AG09319 (cell line): ENCODE results near the gene CNGB1.
A peak's percentile ranks its signal among the peaks of the same experiment; 100 is the strongest.
"Not testable (repeated sequence)": the region's sequence is repeated elsewhere in the genome, so short reads cannot be mapped to it uniquely, and the experiment has no call there.

Experiments
- DNase-seq: peaks from one replicate; pipeline ENCODE4 v3.0.0-alpha.2; 2010; ENCODE audit warnings: low read depth; ENCODE audit errors: extremely low read depth
- TF ChIP-seq, protein P1 (sequence below): IDR thresholded peaks from 2 replicates; pipeline ENCODE4 v1.5.1; 2011; ENCODE audit warnings: low read depth, mild to moderate bottlenecking, inconsistent platforms, low read length, moderate library complexity

Gene CNGB1

DNA sequence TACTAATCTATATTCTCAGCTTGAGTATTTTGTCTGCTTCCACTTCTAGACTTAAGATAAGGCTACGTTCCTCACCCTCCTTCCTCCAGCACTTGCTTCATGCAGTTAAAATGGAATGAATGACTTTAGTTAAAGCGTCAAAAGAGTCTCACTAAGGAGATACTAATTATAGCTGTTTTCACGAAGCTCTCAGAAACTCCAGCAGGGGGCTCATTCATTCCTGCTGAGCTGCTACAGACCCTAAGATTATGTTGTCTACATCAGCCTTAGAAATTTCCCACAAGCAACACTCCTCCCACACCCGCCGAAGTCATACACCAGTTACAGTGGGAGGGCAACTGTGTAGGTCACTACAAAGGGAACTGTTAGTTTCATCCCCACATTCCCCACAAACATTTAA lies 111.6 kb downstream of the CNGB1 start:
- TF ChIP-seq, protein P1, sequence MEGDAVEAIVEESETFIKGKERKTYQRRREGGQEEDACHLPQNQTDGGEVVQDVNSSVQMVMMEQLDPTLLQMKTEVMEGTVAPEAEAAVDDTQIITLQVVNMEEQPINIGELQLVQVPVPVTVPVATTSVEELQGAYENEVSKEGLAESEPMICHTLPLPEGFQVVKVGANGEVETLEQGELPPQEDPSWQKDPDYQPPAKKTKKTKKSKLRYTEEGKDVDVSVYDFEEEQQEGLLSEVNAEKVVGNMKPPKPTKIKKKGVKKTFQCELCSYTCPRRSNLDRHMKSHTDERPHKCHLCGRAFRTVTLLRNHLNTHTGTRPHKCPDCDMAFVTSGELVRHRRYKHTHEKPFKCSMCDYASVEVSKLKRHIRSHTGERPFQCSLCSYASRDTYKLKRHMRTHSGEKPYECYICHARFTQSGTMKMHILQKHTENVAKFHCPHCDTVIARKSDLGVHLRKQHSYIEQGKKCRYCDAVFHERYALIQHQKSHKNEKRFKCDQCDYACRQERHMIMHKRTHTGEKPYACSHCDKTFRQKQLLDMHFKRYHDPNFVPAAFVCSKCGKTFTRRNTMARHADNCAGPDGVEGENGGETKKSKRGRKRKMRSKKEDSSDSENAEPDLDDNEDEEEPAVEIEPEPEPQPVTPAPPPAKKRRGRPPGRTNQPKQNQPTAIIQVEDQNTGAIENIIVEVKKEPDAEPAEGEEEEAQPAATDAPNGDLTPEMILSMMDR = peak; percentile 26
- DNase-seq = no peak

DNA sequence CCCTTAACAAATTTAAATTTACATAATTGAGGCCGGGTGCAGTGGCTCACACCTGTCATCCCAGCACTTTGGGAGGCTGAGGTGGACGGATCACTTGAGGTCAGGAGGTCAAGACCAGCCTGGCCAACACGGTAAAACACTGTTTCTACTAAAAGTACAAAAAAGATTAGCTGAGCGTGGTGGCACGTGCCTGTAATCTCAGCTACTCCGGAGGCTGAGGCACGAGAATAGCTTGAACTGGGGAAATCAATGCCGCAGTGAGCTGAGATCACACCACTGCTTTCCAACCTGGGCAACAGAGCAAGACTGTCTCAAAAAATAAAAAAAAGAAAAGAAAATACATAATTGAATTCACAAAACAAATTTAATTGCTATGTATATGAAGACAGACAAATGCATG lies 112.3 kb downstream of the CNGB1 start:
- TF ChIP-seq, protein P1 = no peak
- no peak for DNase-seq

DNA sequence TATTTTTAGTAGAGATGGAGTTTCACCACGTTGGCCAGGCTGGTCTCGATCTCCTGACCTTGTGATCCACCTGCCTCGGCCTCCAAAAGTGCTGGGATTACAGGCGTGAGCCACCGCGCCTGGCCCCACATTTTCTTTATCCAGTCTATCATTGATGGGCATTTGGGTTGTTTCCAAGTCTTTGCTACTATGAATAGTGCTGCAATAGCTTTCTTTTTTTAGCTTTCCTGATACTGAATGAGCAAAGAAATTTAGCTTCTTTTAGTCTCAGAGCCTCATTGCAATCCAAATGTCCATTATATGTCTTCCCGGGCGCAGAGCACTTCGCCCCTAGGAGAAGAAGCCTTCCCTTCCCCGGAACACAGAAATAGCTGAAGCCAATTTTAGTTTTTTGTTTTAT lies 112.9 kb downstream of the CNGB1 start:
- DNase-seq = not testable (repeated sequence)

DNA sequence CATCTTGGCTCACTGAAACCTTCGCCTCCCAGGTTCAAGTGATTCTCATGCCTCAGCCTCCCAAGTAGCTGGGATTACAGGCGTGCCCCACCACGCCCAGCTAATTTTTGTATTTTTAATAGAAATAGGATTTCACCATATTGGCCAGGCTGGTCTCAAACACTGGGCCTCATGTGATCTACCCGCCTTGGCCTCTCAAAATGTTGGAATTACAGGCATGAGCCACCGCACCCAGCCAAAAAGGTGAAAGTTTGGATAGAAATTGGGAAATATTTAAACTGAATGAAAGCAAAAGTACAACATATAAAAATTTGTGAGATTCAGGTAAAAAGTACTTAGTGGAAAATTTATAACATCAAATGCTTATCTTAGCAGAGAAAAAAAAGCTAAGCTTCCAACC lies 115.7 kb downstream of the CNGB1 start:
- DNase-seq = no peak
- TF ChIP-seq, protein P1 = no peak

DNA sequence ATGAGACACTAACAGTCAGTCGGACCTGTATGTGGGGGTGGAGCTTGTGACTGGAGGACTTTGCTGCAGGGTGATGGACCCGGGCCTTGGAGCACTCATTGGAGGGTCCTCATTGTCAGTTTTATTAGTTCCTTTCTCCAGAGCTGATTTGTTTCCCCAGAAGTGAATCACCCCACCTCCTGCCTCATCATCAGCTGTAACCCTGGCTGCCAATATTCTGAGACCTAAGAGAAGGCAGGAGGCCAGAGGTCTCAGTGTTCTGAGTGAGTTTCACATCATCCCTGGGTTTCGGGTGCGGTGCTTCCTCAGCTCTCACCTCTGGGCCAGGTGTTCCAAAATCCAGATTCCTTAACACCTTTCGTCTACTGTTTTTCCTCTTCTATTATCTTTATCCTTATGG lies 118.7 kb downstream of the CNGB1 start:
- TF ChIP-seq, protein P1 = no peak
- no peak for DNase-seq

DNA sequence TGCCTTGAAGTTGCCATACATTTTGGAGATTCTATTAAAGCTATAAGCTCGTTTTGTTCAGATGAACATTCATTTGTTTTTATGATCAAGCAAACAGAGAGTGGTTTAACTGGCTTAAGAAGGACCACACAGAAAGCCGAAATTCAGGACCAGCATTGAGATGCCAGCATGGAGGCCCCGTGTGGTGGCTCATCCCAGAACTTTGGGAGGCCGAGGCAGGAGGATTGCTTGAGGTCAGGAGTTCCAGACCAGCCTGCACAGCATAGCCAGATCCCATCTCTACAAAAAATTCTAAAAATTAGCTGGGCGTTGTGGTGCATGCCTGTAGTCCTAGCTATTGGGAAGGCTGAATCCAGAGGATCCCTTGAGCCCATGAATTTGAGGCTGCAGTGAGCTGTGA lies 122.7 kb downstream of the CNGB1 start:
- no peak for DNase-seq
- TF ChIP-seq, protein P1 = no peak

DNA sequence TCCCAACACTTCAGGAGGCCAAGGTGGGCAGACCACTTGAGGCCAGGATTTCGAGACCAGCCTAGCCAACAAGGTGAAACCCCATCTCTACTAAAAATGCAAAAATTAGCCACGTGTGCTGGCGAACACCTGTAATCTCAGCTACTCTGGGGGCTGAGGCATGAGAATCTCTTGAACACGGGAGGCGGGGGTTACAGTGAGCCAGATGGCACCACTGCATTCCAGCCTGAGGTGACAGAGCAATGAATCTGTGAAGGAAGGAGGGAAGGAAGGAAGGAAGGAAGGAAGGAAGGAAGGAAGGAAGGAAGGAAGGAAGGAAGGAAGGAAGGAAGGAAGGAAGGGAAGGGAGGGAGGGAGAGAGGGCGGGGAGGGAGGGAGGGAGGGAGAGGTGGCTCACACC lies 124.0 kb downstream of the CNGB1 start:
- not testable (repeated sequence) for DNase-seq

DNA sequence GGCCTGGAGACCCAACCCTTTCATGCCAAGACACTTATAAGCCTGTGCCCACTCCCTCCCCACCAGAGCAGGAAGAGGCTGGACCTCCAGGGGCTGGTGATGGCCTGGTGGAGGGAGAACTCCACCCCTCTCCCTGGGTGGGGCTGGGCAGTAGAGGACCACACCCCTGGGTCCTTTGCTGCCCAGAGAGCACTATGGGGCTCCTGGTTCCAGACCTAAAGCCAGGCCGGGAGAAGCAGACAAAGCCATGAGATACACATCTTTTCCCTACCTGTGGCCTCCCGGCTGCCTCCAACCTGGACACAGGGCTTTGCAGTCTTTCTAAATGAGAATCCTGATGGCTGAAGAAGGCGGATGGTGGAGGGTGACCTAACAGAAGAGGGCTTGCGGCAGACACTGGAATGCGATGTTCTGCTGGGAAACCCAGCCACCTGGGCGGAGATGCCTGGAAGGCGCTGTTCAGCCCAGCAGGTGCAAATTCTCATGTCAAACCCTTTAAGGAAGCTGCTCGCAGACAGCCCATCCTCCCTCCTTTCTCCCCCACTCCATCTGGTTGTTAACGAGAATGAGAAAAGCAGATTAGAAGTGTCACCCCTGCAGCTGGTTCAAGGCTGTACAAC lies 124.7 kb downstream of the CNGB1 start:
- DNase-seq = no peak
- TF ChIP-seq, protein P1 = no peak
